ENCODE measurements around the gene IL36A. TPM values are rescaled to one million over a fixed set of nuclear protein-coding genes. Genes with fewer than 3 reads are reported as not detected.
A peak's percentile ranks its signal among the peaks of the same experiment; 100 is the strongest.

The IL36A gene, protein sequence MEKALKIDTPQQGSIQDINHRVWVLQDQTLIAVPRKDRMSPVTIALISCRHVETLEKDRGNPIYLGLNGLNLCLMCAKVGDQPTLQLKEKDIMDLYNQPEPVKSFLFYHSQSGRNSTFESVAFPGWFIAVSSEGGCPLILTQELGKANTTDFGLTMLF
- total RNA-seq, result not detected
- long read RNA-seq, result 0 reads

DNA sequence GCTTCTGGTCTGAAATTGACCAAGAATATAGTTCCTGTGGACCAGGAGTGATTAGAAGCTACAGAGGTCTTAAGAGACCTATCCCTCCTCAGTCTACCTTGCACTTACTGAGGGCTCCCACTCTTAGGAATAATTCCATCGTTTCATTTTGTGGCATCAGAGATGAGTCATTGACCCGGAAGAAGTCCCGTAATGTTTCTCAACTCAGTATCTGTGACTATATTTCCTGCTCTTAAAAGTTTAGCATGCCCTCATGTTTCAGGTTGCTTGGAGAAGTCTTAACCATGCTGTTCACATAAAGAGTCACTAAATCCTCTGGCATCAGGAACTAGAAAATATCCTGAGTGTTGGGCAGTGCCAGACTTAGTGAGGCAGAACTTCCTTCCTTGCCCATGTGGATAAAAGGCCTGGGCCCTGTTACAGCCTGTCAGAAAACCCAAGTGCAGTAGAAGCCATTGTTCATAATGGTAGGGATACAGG lies at the start of gene IL36A:
TSS of gene IL36A (plus strand) at position 430 of the 480 bp plus-strand sequence. CDS start 413 bp downstream, outside the sequence.
- DNase-seq, result no peak
- no peak for ATAC-seq (ENCODE audit: poor library complexity)
- intact Hi-C loops (cut with DNase I), result no loop called here

DNA sequence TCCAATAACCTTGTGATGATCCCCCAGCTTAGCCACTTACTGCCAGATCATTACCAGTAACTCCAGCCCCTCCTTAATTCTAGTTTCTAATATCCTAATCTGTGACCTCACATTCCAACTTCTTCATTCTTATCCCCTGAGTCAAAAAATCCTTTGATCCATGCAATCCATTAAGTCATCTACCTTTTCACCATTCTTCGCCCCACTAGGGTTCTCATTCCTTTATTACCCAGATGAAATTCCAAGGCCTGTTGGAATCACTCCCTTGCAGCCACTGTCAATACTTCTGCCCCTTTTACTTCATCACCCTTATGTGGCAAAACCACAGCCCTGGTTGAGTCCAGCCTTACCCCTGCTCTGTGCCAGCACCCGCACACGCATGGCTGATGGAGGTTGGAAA lies 47.7 kb upstream of the IL36A start:
- intact Hi-C loops (cut with DNase I), result no loop called here
- DNase-seq, result no peak
- no peak for ATAC-seq (ENCODE audit: poor library complexity)

GRCh38 chr2:112958428-112959108 lies 46.7 kb upstream of the IL36A start:
- intact Hi-C loops (cut with DNase I), result no loop called here
- DNase-seq, result no peak
- ATAC-seq (ENCODE audit: poor library complexity), result peak; percentile 74

DNA sequence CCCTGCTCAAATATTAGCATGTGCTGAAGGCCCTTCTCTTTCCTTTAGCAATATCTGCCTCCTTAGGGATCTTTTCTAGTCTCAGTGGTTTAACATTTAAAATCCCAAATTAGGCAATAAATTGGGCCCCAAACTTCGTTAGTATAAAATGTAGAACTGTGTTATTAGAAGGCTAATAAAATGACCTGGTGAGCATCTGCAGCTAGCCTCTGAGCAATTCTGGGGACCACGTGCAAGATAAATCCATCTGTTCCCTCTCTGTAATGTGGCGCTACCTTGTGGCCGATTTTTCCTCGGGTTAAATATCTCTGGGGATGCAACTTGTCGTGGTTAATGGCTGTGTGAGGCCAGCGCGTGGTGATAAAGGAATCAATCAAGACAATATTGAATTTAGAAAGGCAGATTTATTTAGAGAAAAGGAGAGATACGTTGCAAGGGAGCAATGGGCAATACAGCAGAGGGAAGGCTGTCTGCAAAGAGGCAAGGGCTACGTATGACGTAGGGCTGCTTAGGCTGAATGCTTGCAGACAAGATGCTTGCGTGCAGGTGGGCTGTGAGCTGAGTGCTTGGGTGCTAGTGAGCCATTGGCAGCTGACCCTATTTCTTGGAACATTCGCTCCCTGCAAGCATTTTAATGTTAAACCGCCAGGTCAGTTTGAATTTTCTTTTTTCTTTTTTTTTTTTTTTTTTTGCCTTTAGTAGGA lies 46.0 kb upstream of the IL36A start:
- no peak for DNase-seq
- no peak for ATAC-seq (ENCODE audit: poor library complexity)
- intact Hi-C loops (cut with DNase I), result no loop called here

DNA sequence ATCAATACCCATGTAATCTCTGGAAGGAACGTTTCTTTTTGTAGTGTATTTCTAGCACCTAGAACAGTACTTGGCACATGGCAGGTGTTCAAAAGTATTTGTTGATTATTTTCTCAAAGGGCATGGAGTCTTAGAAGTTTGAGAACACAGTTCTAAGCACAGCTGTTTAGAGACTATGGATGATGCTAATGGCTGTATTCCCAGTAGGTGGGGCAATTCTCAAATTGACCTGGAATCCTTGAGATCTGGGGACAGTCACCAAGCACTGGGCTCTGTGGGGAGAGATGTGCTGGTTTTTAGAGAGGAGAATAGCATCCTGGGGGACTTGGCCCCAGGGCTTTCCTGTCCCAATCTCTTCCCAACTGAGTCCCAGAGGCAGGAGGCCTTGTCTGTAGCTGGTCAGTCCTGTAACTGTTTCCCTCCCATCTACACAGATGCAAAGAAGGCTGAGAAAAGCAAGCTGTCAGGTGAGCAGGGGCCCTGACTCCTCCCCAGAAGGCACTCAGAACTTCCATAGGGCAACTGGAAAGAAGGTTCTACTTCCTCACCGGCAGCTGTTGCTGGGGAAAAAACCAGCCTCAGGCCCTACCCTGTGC lies 44.9 kb upstream of the IL36A start:
- ATAC-seq (ENCODE audit: poor library complexity), result no peak
- DNase-seq, result no peak
- intact Hi-C loops (cut with DNase I), result no loop called here

GRCh38 chr2:112962308-112963175 lies 42.7 kb upstream of the IL36A start:
- ATAC-seq (ENCODE audit: poor library complexity), result no peak
- no peak for DNase-seq
- intact Hi-C loops (cut with DNase I), result no loop called here

DNA sequence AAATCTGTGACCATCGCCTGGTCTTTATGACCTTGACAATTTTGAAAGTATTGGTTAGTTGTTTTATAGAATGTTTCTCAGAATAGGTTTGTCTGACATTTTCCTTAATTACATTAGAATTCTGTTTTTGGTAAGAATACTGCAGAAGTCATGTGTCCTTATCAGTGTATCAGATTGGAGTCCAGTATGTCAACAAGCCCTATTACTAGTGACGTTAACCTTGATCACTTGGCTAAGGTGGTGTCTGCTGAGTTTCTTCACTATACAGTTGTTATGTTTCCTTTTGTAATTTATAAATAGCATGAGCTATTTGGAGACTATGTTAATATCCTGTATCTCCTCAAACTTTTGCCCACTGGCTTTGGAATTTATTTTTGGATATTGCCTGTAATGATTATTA lies 38.2 kb upstream of the IL36A start:
- intact Hi-C loops (cut with DNase I), result no loop called here
- no peak for DNase-seq
- ATAC-seq (ENCODE audit: poor library complexity), result no peak

DNA sequence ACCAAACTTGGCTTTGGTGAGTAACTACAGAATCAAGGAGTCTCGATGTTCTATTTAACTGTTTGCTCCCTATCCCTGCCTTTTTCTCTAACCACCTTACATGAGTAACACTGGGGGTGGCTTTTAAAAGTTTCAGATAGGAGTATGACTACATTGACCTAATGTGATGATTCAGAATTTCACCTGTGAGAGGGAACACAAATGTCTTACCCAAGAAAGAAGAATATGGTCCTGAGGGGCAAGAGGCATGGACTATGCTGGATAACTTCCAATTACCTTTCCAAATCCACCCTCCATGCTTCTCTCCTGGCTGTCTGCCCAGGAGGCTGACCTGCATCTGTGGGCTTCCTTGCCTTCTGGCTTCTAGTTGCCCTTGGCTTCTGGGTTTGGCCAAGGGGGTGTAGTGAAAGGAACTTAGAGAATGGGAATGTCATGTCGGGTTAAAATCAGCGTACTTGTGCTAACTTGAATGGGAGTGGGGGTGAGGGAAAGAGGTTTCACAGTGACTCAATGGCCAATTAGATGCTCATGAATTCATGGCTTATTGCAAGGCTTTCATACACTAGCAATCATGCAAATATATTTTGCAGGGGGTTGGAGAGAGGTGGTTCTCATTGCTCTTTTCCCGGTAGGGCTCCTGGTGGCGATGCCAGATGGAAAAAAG lies 32.7 kb upstream of the IL36A start:
- intact Hi-C loops (cut with DNase I), result no loop called here
- DNase-seq (no peak), ATAC-seq (ENCODE audit: poor library complexity) (no peak)

- ATAC-seq (ENCODE audit: poor library complexity) (no peak), DNase-seq (no peak)
- intact Hi-C loops (cut with DNase I), result no loop called here
These were observed 32.1 kb upstream of the IL36A start for GRCh38 chr2:112973156-112973555.

DNA sequence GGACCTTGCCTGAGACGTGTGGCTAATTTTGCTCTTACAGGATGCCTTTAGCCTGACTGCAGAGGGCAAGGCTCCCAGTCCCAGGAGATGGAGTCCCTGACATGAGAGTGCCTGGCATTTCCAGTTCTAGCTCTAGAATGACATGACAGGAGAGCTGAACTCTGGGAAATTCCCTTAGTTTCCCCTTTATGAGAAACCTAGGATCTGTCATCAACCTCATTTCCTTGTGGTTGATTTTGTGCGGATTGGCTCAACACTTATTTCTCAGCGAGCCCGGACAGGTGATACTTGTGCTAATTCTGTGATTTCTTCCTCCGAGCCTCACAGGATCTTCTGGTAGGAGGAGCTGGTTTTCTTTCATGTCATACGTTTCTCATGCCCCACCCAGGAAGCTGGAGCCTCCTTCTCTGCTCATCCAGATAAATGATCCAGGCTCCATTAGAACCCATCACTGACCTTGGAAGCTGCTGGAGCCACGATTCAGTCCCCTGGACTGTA lies 27.7 kb upstream of the IL36A start, which contains the start of gene IL36G:
TSS of gene IL36G (plus strand) at position 448 of the 498 bp plus-strand sequence. CDS start 633 bp downstream, outside the sequence.
- intact Hi-C loops (cut with DNase I), result no loop called here
- ATAC-seq (ENCODE audit: poor library complexity) (no peak), DNase-seq (no peak)

DNA sequence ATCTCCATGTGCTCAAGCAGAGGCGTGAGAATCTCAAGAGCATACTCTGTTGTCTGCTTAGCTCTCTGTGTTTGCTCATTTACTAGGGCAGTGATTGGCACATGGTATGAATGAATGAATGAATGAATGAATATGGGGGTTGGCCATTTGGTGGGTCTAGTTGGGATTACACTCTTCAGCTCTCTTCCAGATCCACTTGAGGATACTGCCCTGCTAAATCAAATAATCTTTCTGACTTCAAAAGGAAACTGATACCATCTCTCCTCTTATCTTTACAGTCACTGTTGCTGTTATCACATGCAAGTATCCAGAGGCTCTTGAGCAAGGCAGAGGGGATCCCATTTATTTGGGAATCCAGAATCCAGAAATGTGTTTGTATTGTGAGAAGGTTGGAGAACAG lies 25.5 kb upstream of the IL36A start:
- DNase-seq, result no peak
- ATAC-seq (ENCODE audit: poor library complexity), result no peak
- intact Hi-C loops (cut with DNase I), result no loop called here

DNA sequence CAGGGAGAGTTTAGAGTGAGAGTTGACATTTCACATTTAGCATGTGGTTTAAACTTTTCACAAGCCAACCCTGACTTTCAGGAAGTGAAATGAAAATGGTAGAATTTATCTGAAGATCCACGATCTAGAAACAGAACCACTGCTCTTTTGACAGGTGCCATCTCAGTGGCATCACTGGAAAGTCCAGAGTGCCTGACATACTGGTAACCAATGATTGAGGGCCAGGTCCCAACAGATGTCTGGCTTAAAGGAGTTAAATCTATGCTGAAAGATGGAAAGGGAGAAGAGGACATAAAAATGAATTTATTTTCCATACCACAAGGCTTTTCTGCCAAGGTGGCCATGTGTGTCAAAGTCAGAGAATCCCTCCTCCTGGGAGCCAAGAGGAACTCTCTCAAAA lies 24.7 kb upstream of the IL36A start:
- no peak for ATAC-seq (ENCODE audit: poor library complexity)
- intact Hi-C loops (cut with DNase I), result no loop called here
- no peak for DNase-seq

GRCh38 chr2:112985090-112985489 lies 20.2 kb upstream of the IL36A start:
- DNase-seq (no peak), ATAC-seq (ENCODE audit: poor library complexity) (no peak)
- intact Hi-C loops (cut with DNase I), result no loop called here

GRCh38 chr2:112989611-112990010 lies 15.6 kb upstream of the IL36A start:
- no peak for DNase-seq
- intact Hi-C loops (cut with DNase I), result no loop called here
- no peak for ATAC-seq (ENCODE audit: poor library complexity)

DNA sequence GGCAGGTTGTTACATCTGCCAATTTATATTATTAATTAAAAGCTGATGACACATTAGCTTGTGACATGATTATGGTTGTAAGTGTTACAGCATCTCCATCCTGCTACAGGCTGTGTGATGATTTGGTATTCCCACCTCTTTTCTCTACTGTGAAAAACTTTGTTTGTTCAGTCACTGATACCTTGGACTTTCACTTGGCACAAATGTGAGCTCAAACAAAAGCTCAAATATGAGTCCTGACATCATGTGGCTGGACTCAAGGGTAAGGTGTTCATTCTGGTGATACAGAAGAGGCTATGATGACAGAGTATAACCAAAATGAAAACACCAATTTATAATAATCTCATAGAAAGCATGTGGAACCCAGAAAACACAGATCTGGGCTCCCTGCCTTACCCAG lies 11.4 kb upstream of the IL36A start:
- no peak for DNase-seq
- ATAC-seq (ENCODE audit: poor library complexity), result no peak
- intact Hi-C loops (cut with DNase I), result no loop called here

GRCh38 chr2:112994648-112995047 lies 10.6 kb upstream of the IL36A start:
- intact Hi-C loops (cut with DNase I), result no loop called here
- no peak for ATAC-seq (ENCODE audit: poor library complexity)
- DNase-seq, result no peak

- intact Hi-C loops (cut with DNase I), result no loop called here
- DNase-seq, result no peak
- no peak for ATAC-seq (ENCODE audit: poor library complexity)
These were observed 9.8 kb upstream of the IL36A start for GRCh38 chr2:112995346-112995920.

- ATAC-seq (ENCODE audit: poor library complexity), result no peak
- DNase-seq, result no peak
- intact Hi-C loops (cut with DNase I), result no loop called here
These were observed 8.6 kb upstream of the IL36A start for GRCh38 chr2:112996635-112997034.
